Measurements from ENCODE around the gene AP1S2.
A peak's percentile ranks its signal among the peaks of the same experiment; 100 is the strongest.
"Not testable (repeated sequence)": the region's sequence is repeated elsewhere in the genome, so short reads cannot be mapped to it uniquely, and the experiment has no call there.

AP1S2 gene

DNA sequence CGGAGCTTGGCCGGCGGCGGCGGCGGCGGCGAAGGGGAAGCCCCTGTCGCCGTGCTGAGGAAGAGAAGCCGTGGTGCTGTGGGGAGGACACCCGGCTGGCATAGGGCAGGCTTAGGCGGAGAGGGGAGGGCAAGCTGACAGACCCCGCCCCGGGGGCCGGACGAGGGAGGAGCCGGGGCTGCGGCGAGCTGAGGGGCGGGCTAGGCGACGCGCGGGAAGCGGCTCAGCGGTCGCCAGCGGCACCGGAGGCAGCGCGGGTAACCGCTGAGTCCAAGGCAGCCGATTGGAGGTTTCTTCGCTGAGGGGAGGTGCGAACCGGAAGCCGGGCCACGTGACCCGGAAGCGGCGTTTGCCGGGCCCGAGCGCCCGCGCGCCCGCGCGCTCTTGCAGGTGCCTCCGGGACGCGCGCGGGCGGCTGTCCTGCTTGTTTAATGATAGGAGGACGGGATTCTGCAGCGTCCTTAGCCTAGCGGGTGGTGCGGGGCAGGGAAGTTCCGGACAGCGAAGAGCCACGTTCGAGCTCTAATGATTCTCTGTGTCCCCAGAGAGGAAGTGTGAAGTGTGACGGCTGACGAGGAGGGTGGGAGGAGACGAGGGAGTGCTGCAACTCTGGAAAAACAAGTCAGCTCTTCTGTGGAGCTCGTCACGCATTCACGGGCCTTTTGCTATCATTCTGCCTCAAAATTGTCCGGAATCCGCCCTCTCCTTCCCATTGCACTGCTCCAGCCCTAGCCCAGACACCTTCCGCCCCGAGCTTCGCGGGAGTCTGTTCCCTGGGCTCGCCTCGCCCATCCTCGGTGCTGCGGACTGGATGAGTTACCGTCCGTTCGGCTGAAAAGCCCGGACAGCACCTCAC, at the start of gene AP1S2:
Gene AP1S2, minus strand, starts transcription at position 102 of the 856 bp plus-strand sequence. CDS start 2,289 bp downstream, outside the sequence.
- peak; percentile 77 to 82 for DNase-seq (ENCODE audit: low read depth in 2 of 2)

DNA sequence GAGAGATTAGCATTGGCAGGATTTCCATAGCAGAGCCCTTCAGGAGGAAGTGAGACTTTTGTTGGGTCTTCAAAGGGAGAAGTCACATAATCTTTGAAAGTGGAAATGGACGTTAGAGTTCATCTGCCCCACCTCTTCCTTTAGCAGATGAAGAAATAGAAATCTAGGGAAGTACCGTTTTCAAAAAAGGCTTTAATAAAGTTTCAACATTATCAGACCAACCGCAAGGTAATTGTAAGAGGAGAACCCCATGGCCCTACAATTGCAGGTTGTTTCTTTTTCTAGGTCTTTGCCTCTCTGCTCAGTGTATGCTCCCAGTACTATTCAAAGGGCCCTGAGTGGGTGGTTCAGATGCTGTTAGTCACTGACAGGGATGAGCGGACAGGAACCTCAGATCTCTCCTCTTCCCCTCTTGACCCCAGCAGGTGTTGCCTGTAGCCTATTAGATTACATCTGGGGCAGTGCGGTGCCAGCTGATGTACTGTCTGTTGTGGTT, 48.6 kb upstream of the AP1S2 start:
- DNase-seq (ENCODE audit: low read depth in 2 of 2): no peak

DNA sequence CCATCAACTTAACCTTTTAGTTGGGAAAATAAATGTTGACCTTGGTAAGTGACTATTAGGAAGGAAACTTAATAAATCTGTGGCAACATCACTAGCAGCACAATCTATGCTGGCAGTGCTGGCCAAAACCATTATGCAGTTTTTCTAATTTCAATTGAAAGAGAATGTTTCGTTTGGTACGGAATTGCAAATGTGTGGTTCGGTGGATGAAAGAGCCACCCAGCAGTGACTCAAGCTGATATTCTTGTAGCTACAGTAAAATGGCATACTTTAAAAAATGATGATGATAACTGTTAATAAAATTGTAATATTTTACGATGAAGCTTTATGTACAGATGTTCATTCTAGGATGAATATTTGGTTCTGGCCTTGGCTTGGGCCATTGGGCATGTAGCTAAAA, 40.7 kb upstream of the AP1S2 start:
- no peak for DNase-seq (ENCODE audit: low read depth in 2 of 2)

DNA sequence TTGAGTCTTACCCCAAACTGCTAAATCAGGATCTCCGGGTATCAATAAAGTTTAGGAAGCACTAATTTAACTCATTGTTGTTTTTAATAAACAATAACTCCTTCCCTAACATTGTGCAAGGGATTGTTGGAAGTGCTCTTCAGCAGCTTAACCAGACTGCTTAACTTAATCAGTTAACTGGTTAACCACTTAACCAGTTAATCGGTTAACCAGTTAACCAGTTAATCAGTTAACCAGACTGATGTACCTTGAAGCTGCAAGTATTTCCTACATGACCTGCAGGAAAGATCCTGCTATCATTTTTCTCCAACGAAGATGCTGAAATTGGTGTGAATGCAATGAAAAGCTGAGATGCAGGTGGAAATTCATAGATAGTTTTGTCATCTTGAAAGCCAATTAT, 40.1 kb upstream of the AP1S2 start:
- DNase-seq (ENCODE audit: low read depth in 2 of 2): no peak

- no peak for DNase-seq (ENCODE audit: low read depth in 2 of 2)
Measured at GRCh38 chrX:15890463-15890862, 35.9 kb upstream of the AP1S2 start.

GRCh38 chrX:15888062-15888461, 33.4 kb upstream of the AP1S2 start:
- DNase-seq (ENCODE audit: low read depth in 2 of 2): no peak

GRCh38 chrX:15883540-15883863, 28.9 kb upstream of the AP1S2 start:
- DNase-seq (ENCODE audit: low read depth in 2 of 2): no peak

DNA sequence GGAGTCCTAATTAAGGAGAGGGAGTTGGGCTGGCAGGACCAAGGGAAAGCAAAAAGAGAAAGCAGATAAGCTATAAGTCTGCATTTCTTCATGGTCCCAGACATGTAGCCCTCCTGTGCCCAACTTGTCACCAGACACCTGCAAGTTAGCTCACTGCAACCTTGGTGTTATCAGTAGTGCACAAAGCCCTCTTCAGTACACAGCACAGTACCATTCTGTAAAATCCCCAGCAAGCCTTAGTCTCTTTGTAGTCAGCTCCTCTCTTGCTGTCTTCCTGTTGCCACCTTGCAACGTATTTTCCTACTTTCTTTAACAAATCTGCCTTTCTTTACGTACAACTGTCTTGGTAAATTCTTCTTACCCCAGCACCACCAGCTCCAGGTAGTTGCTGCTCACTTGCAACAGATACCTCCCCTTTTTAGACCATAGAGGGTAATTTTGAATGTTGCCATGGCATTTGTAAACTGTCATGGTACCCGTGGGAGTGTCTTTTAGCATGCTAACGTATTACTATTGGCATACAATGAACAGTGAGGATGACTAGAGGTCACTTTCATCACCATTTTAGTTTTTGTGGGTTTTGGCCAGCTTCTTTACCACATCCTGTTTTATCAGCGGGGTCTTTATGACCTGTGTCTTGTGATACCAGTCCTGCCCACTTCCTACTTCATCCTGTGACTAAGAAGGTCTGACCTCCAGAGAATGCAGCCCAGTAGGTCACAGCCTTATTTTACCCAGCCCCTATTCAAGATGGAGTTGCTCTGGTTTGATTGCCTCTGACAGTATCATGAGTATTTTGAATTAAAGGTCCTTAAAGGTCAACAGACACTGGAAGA, 28.3 kb upstream of the AP1S2 start:
- DNase-seq (ENCODE audit: low read depth in 2 of 2): no peak

DNA sequence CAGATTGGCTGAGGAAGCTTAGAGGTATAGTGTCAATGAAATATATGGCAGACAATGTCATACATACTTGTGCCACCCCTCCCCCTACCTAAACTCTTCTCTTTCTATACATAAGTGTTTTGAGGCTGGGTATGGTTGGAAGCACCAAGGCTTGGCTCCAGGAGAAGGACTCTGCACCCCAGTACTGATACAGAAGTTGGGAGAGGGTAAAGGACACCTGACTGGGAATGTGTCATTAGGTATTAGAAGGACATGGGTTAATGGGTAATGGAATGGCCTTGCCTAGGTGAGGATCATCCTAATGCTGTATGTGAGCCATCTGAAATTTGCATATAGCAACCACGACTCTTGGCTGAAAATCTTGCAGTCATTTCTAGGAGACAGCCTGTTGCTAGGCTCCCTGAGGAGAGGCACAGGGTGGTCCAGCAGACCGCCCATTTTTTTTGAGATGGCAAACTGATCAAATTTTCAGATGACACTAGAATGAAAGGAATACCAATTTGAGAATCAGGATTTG, 26.8 kb upstream of the AP1S2 start:
- no peak for DNase-seq (ENCODE audit: low read depth in 2 of 2)

DNA sequence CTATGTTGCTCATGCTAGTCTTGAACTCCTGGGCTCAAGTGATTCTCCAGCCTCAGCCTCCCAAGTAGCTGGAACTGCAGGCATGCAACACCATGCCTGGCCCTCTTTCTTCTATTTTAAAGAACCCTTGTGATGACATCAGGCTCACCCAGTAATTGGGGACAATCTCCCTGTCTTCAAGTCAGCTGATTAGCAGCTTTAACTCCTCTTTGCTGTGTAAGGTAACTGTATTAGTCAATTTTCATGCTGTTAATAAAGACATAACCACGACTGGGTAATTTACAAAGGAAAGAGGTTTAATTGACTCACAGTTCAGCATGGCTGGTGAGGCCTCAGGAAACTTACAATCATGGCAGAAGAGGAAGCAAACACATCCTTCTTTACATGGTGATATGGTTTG, 23.3 kb upstream of the AP1S2 start:
- not testable (repeated sequence) for DNase-seq (ENCODE audit: low read depth in 2 of 2)

GRCh38 chrX:15877380-15877779, 22.8 kb upstream of the AP1S2 start:
- no peak for DNase-seq (ENCODE audit: low read depth in 2 of 2)

- DNase-seq (ENCODE audit: low read depth in 2 of 2): no peak
Measured at GRCh38 chrX:15874672-15875071, 20.1 kb upstream of the AP1S2 start.

- DNase-seq (ENCODE audit: low read depth in 2 of 2): no peak
Measured at GRCh38 chrX:15873566-15873965, 19.0 kb upstream of the AP1S2 start.

DNA sequence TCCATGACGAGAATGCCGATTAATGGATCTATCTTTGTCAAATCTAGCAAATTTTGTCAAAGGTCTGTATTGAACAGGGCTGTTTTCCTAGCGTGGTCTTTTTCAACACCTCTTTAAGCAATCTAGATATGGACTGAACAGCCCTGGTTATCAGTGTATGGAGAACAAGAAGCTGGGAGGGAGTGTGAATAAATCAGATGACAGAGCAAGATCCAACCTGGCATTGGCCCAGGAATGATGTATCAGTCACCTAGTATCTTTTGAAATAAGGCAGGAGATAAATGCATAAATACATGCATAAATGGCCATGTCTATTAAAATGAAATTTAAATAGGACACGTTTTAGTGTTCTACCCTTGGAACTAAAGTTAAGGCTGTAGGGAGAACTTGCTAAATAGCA, 15.7 kb upstream of the AP1S2 start:
- no peak for DNase-seq (ENCODE audit: low read depth in 2 of 2)

DNA sequence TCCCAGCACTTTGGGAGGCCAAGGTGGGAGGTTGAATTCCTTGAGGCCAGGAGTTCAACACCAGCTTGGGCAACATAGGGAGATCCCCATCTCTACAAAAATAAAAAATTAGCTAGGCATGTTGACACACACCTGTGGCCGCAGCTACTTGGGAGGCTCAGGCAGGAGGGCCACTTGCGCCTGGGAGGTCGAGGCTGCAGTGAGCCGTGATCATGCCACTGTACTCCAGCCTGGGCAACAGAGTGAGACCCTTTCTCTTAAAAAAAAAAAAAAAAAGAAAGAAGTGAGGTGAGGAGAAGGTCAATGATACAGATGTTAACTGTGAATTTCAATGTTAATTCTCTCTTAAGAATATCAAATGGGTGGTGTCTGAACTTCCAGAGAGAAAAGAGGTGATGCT, 15.1 kb upstream of the AP1S2 start:
- DNase-seq (ENCODE audit: low read depth in 2 of 2): no peak

DNA sequence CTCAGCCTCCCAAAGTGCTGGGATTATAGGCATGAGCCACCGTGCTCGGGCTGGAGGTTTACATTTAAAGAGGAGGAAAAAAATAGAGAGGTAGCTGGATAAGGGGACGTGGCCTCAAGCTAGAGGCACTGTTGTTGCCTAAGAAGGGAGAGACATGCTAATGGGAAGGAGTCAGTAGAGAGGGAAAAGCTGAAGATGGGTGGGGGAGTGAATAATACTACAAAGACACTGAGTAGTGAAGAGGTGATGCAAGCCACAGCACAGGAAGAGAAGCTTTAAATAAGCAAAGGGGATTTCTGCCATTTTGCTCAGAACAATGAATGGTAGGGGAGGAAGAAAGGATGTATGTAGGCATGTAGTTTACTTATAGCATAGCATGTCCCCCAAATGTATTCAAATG, 11.5 kb upstream of the AP1S2 start:
- DNase-seq (ENCODE audit: low read depth in 2 of 2): no peak

DNA sequence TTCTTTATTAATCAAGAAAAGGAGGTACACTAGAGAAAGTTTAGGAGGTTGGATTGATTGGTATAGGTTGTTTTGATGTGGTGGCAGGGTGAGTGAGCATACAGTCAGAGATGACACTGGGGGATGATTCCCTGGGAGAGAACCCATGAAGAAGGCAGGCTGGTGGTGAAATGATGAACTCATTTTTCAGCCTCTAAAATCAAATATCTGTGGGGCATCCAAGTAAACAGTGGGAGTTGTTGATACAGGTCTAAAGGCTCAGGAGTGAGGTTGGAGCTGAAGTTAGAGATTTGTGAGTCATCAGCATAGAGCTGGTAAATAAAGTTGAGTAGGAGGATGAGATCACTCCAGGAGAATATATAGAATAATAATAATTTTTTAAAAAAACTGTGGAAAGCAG, 10.0 kb upstream of the AP1S2 start:
- no peak for DNase-seq (ENCODE audit: low read depth in 2 of 2)

- DNase-seq (ENCODE audit: low read depth in 2 of 2): no peak
Measured at GRCh38 chrX:15864023-15864422, 9.4 kb upstream of the AP1S2 start.

DNA sequence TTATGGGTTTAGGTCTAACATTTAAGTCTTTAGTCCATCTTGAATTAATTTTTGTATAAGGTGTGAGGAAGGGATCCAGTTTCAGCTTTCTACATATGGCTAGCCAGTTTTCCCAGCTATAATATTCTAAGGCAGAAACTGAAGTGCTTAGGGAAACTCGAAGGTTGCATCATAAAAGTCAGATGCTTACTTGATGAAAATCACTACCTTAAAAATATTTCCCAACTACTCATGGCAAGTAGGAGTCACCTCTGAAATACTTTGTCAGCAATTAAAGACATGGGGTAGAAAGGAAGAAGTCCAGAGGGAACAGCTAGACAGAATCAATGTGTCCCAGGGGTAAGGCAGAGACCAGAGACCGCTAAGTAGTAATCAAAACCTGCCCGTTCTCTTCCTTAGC, 6.3 kb upstream of the AP1S2 start:
- no peak for DNase-seq (ENCODE audit: low read depth in 2 of 2)

- DNase-seq (ENCODE audit: low read depth in 2 of 2): no peak
Measured at GRCh38 chrX:15858051-15858450, 3.4 kb upstream of the AP1S2 start.

DNA sequence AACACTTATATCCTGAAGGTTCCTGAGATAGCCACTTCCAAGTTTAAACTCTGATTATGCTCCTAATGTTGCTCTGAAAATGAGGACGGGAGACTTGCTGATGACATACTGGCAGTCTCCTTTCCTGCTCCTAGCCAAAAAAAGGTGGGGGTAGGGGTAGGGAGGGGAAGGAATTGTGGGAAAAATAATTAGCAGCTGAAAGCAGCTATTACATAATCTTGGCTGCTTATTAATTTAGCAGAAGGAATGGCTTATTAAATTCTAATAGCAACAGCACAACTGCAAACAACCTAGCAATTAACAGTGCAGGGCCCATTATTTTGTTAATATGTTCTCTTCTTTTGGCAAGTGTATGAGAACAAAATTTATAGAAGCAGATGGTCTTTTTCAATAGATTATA, 2.0 kb upstream of the AP1S2 start:
- DNase-seq (ENCODE audit: low read depth in 2 of 2): no peak

- DNase-seq (ENCODE audit: low read depth in 2 of 2): no peak
Measured at GRCh38 chrX:15856222-15856587, 1.6 kb upstream of the AP1S2 start.
